K562 (cell line): ENCODE results near the gene PFDN2. TPM values are rescaled to one million over a fixed set of nuclear protein-coding genes. Genes with fewer than 3 reads are reported as not detected.

ENCODE experiments used
- CTCF ChIP-seq, 3 experiments: IDR thresholded peaks in 2 of 3; conservative IDR thresholded peaks in 1 of 3; 2 replicates each; pipeline ENCODE4 v1.5.1; 2011 to 2012; ENCODE audit warnings: low read length in 3 of 3, mild to moderate bottlenecking in 3 of 3, control low read depth in 2 of 3, improper control_type of control experiment in 1 of 3, inconsistent platforms in 1 of 3, low read depth in 1 of 3, mixed read lengths in 1 of 3, moderate library complexity in 1 of 3; ENCODE audit not compliant: insufficient read depth in 2 of 3
- MYC ChIP-seq, 2 experiments: fragments of 250-450 bp in 1 of 2; sonication (Bioruptor Pico) in 1 of 2; IDR thresholded peaks; 2 replicates each; pipeline versions ENCODE4 v1.5.1 to v1.6.1; 2012 to 2021; ENCODE audit warnings: low read depth in 2 of 2, borderline replicate concordance in 1 of 2, improper control_type of control experiment in 1 of 2, low read length in 1 of 2, mild to moderate bottlenecking in 1 of 2, moderate library complexity in 1 of 2
- NFE2L1 ChIP-seq: fragments of 450-650 bp; IDR thresholded peaks from 2 replicates; pipeline ENCODE4 v1.6.1; 2016; ENCODE audit warnings: missing genetic modification characterization, low read depth, mild to moderate bottlenecking, missing compliant biosample characterization, moderate library complexity, borderline replicate concordance
- PRDM10 ChIP-seq: fragments of 450-650 bp; IDR thresholded peaks from 2 replicates; pipeline ENCODE4 v1.6.1; 2018; ENCODE audit not compliant: partially characterized antibody
- REST ChIP-seq, 2 experiments: fragments of 450-650 bp; formaldehyde crosslinking in 1 of 2; IDR thresholded peaks; 2 replicates each; pipeline versions ENCODE4 v1.4.0 to v1.6.1; 2014 to 2020; ENCODE audit warnings: mild to moderate bottlenecking in 2 of 2, borderline replicate concordance in 1 of 2, low read depth in 1 of 2
- SIX5 ChIP-seq, 2 experiments: IDR thresholded peaks; 2 replicates each; pipeline ENCODE4 v1.6.1; 2011; ENCODE audit warnings: low read length in 2 of 2, borderline replicate concordance in 1 of 2, low read depth in 1 of 2, mild to moderate bottlenecking in 1 of 2, moderate library complexity in 1 of 2; ENCODE audit not compliant: insufficient read depth in 1 of 2
- TEAD1 ChIP-seq, 2 experiments: fragments of 450-650 bp in 1 of 2; sonication (generic) in 1 of 2; formaldehyde crosslinking; IDR thresholded peaks; 2 replicates each; pipeline versions ENCODE4 v1.4.0 to v1.8.0; 2020 to 2022; ENCODE audit warnings: mild to moderate bottlenecking in 2 of 2, missing genetic modification reagents in 1 of 2
- ZNF146 ChIP-seq: IDR thresholded peaks from one replicate; pipeline ENCODE4 v1.6.1; 2018; ENCODE audit warnings: missing compliant biosample characterization; ENCODE audit not compliant: unreplicated experiment
- polyA plus RNA-seq, 8 experiments: library from polyadenylated mRNA; depleted of rRNA in 4 of 8; stranded (reverse) in 5 of 8; unstranded in 3 of 8; fragments of >200 nt; fragmentation: Nextera tagmentation in 2 of 8; fragmentation: Illumina TruSeq in 1 of 8; extraction: Ambion mirVana in 2 of 8; extraction: Trizol in 1 of 8; gene quantifications; 2 replicates each; pipeline versions ENCODE4 v1.2.1 to v1.2.3, GENCODE V29; 2011 to 2014; ENCODE audit warnings: inconsistent platforms in 1 of 8, missing spikeins in 1 of 8
- total RNA-seq, 7 experiments: library from RNA; depleted of rRNA in 6 of 7; stranded (reverse); fragments of >200 nt in 6 of 7; fragmentation: Illumina TruSeq in 2 of 7; extraction: Trizol in 2 of 7; gene quantifications; 2 replicates each; pipeline versions ENCODE4 v1.2.1 to v1.2.3, GENCODE V29; 2011 to 2021; ENCODE audit warnings: low replicate concordance in 1 of 7

PFDN2 gene
- total and polyA plus RNA-seq, 9 of the 15 experiments (the other 6 are each of a cell fraction or from before 2014, with no cell fraction given) = 50.2 to 361 (median 144) TPM

- no peak for TF ChIP-seq REST (IDR thresholded peaks at IDR 0.05; ENCODE audit: borderline replicate concordance)
- TF ChIP-seq REST (CRISPR knock-in tag; IDR thresholded peaks at IDR 0.05; ENCODE audit: low read depth) = no peak
- TF ChIP-seq CTCF (IDR thresholded peaks at IDR 0.05 in 2 of 3, conservative IDR thresholded peaks at IDR 0.05 in 1 of 3; ENCODE audit: insufficient read depth in 2 of 3, low read depth in 1 of 3, low read length in 3 of 3) = no peak
- no peak for TF ChIP-seq PRDM10
- no peak for TF ChIP-seq TEAD1 (CRISPR knock-in tag; IDR thresholded peaks at IDR 0.05)
- TF ChIP-seq MYC (IDR thresholded peaks at IDR 0.05; ENCODE audit: low read depth, low read length) = no peak
- no peak for TF ChIP-seq MYC (CRISPR knock-in tag; IDR thresholded peaks at IDR 0.05; ENCODE audit: borderline replicate concordance, low read depth)
- TF ChIP-seq ZNF146 = no peak
- no peak for TF ChIP-seq NFE2L1 (tag)
- no peak for TF ChIP-seq SIX5 (IDR thresholded peaks at IDR 0.05; ENCODE audit: borderline replicate concordance in 1 of 2, insufficient read depth in 1 of 2, low read depth in 1 of 2, low read length in 2 of 2)
Measured at GRCh38 chr1:161131523-161132409, 13.9 kb upstream of the PFDN2 start (continued).
